GM12892 (cell line): Measurements from ENCODE around the gene ARMC9.

ENCODE experiments used
- POLR2A ChIP-seq: IDR thresholded peaks from 2 replicates; pipeline ENCODE4 v1.6.1; 2011; ENCODE audit warnings: low read depth, low read length, control low read depth
- POLR2AphosphoS5 ChIP-seq: IDR thresholded peaks from 2 replicates; pipeline ENCODE4 v1.6.1; 2011; ENCODE audit warnings: low read depth, low read length, control low read depth

DNA sequence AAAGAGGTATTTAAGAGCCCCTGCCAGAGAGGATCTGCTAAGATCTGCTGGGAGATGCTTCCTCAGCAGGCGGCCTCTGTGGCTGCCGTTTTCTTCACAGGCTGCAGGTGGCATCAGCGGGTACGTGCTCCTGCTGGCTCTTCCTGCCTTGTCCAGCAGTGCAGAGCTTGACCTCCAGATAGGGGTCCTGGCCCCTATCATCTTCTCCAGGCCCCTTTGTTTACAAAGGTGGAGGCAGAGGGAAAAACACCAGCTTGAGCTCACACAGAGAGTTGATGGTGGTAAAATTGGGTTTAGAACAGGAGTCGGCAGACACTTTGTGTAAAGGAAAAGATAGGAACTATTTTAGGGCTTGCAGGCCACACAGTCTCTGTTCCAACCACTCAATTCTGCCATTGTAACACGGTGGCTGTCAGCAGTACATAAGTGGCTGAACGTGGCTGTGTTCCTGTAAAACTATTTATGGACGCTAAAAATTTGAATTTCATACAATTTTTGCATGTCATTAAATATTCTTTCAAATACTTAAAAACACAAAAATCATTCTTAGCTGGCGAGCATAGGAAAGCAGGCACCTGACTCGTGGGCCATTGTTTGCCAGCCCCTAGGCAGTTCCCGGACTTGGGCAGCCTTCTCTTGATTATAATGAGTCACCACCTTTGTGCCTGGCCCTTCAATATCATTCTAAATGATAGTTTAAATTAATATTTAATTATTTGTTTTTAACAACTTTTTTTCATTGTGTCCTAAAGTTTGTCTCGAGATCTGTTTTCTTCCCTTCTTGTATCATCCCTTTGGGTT lies 98.9 kb downstream of the ARMC9 start:
- TF ChIP-seq POLR2AphosphoS5 (no peak), POLR2A (no peak)
